H9 (cell line): ENCODE measurements around the gene TEAD1. TPM values are rescaled to one million over a fixed set of nuclear protein-coding genes. Genes with fewer than 3 reads are reported as not detected.

Source experiments
- DNase-seq: peaks from one replicate; pipeline ENCODE4 v3.0.0-alpha.2; 2017
- H2AFZ ChIP-seq: one replicate; pipeline ENCODE4 v1.6.1; 2013; ENCODE audit warnings: mild to moderate bottlenecking, low read length, control low read depth, moderate library complexity
- H2AK5ac ChIP-seq: 2 replicates; pipeline ENCODE4 v1.6.1; 2013; ENCODE audit warnings: low read length, control low read depth, mixed read lengths; ENCODE audit not compliant: insufficient read length
- H2BK120ac ChIP-seq: one replicate; pipeline ENCODE4 v1.6.1; 2013; ENCODE audit warnings: low read depth, mild to moderate bottlenecking, low read length, control low read depth, inconsistent platforms; ENCODE audit not compliant: poor library complexity, severe bottlenecking
- H2BK12ac ChIP-seq: 2 replicates; pipeline ENCODE4 v1.6.1; 2013; ENCODE audit warnings: low read length, control low read depth, mixed read lengths, low read depth; ENCODE audit not compliant: insufficient read length
- H2BK15ac ChIP-seq: 2 replicates; pipeline ENCODE4 v1.6.1; 2013; ENCODE audit warnings: low read depth, low read length, control low read depth
- H2BK20ac ChIP-seq: one replicate; pipeline ENCODE4 v1.6.1; 2013; ENCODE audit warnings: low read depth, mild to moderate bottlenecking, low read length, control low read depth, inconsistent platforms; ENCODE audit not compliant: poor library complexity, severe bottlenecking
- H2BK5ac ChIP-seq: 2 replicates; pipeline ENCODE4 v1.6.1; 2013; ENCODE audit warnings: low read length, control low read depth, mixed read lengths; ENCODE audit not compliant: insufficient read length
- H3K14ac ChIP-seq: 2 replicates; pipeline ENCODE4 v1.6.1; 2013; ENCODE audit warnings: low read length, control low read depth; ENCODE audit not compliant: insufficient read depth
- H3K18ac ChIP-seq: 2 replicates; pipeline ENCODE4 v1.6.1; 2013; ENCODE audit warnings: low read depth, mild to moderate bottlenecking, mixed read lengths, low read length, control low read depth; ENCODE audit not compliant: insufficient read length
- H3K23ac ChIP-seq: 2 replicates; pipeline ENCODE4 v1.6.1; 2013; ENCODE audit warnings: low read length, control low read depth, mixed read lengths, low read depth; ENCODE audit not compliant: insufficient read length
- H3K23me2 ChIP-seq: 2 replicates; pipeline ENCODE4 v1.6.1; 2013; ENCODE audit warnings: low read depth, mild to moderate bottlenecking, mixed read lengths, low read length, control low read depth; ENCODE audit not compliant: insufficient read length, poor library complexity, severe bottlenecking
- H3K27ac ChIP-seq: 2 replicates; pipeline ENCODE4 v1.5.1; 2013; ENCODE audit warnings: low read length, control low read depth, mixed read lengths, low read depth; ENCODE audit not compliant: insufficient read length
- H3K27me3 ChIP-seq: 2 replicates; pipeline ENCODE4 v1.6.1; 2013; ENCODE audit warnings: low read length, control low read depth, inconsistent platforms; ENCODE audit not compliant: insufficient read depth
- H3K4ac ChIP-seq: 2 replicates; pipeline ENCODE4 v1.6.1; 2013; ENCODE audit warnings: low read depth, mild to moderate bottlenecking, control low read depth, inconsistent platforms, low read length, moderate library complexity
- H3K4me1 ChIP-seq: 2 replicates; pipeline ENCODE4 v1.6.1; 2013; ENCODE audit warnings: low read length, control low read depth, inconsistent platforms; ENCODE audit not compliant: insufficient read depth
- H3K4me2 ChIP-seq: 2 replicates; pipeline ENCODE4 v1.6.1; 2013; ENCODE audit warnings: low read length, control low read depth, mixed read lengths; ENCODE audit not compliant: insufficient read length, insufficient read depth
- H3K56ac ChIP-seq: 2 replicates; pipeline ENCODE4 v1.6.1; 2013; ENCODE audit warnings: low read depth, mild to moderate bottlenecking, mixed read lengths, low read length, control low read depth; ENCODE audit not compliant: insufficient read length
- H3K79me1 ChIP-seq: 2 replicates; pipeline ENCODE4 v1.6.1; 2013; ENCODE audit warnings: low read depth, mild to moderate bottlenecking, moderate library complexity, low read length, control low read depth, inconsistent platforms; ENCODE audit not compliant: insufficient read depth, poor library complexity, severe bottlenecking
- H3K79me2 ChIP-seq: 2 replicates; pipeline ENCODE4 v1.6.1; 2013; ENCODE audit warnings: low read length, control low read depth, inconsistent platforms; ENCODE audit not compliant: insufficient read depth
- H3K9ac ChIP-seq: 2 replicates; pipeline ENCODE4 v1.6.1; 2013; ENCODE audit warnings: low read length, control low read depth, mixed read lengths; ENCODE audit not compliant: insufficient read length; ENCODE audit errors: extremely low read depth
- H3K9me3 ChIP-seq: one replicate; pipeline ENCODE4 v1.6.1; 2013; ENCODE audit warnings: low read depth, low read length, inconsistent platforms; ENCODE audit not compliant: control insufficient read depth
- H3T11ph ChIP-seq: one replicate; pipeline ENCODE4 v1.6.1; 2013; ENCODE audit warnings: mild to moderate bottlenecking, low read length, control low read depth, inconsistent platforms
- H4K20me1 ChIP-seq: one replicate; pipeline ENCODE4 v1.6.1; 2013; ENCODE audit not compliant: control insufficient read depth, insufficient read length, insufficient read depth
- H4K5ac ChIP-seq: 2 replicates; pipeline ENCODE4 v1.6.1; 2013; ENCODE audit warnings: low read depth, mild to moderate bottlenecking, mixed read lengths, low read length, control low read depth; ENCODE audit not compliant: insufficient read length
- H4K8ac ChIP-seq: replicated peaks from 2 replicates; pipeline ENCODE4 v1.6.1; 2013; ENCODE audit warnings: low read length, control low read depth, mixed read lengths, low read depth; ENCODE audit not compliant: insufficient read length
- H4K91ac ChIP-seq: 2 replicates; pipeline ENCODE4 v1.6.1; 2013; ENCODE audit warnings: low read depth, mild to moderate bottlenecking, moderate library complexity, mixed read lengths, low read length, control low read depth; ENCODE audit not compliant: insufficient read length
- H3K27ac Mint-ChIP-seq, 3 experiments: 2 replicates in 2 of 3; 3 replicates in 1 of 3; pipeline ENCODE4 v1.8.0; 2020 to 2021; ENCODE audit warnings: mixed read lengths in 3 of 3, mild to moderate bottlenecking in 1 of 3, moderate library complexity in 1 of 3
- H3K27me3 Mint-ChIP-seq: 2 replicates; pipeline ENCODE4 v1.8.0; 2021; ENCODE audit warnings: low read depth, mild to moderate bottlenecking, moderate library complexity, mixed read lengths
- H3K36me3 Mint-ChIP-seq, 3 experiments: 2 replicates in 2 of 3; 3 replicates in 1 of 3; pipeline ENCODE4 v1.8.0; 2020 to 2021; ENCODE audit warnings: low read depth in 3 of 3, mixed read lengths in 3 of 3; ENCODE audit not compliant: insufficient read depth in 1 of 3
- H3K4me1 Mint-ChIP-seq, 2 experiments: 2 replicates each; pipeline ENCODE4 v1.8.0; 2020; ENCODE audit warnings: mixed read lengths in 2 of 2
- H3K4me3 Mint-ChIP-seq, 2 experiments: 2 replicates in 1 of 2; 3 replicates in 1 of 2; pipeline ENCODE4 v1.8.0; 2020 to 2021; ENCODE audit warnings: mild to moderate bottlenecking in 2 of 2, mixed read lengths in 2 of 2, moderate library complexity in 1 of 2
- H3K9me3 Mint-ChIP-seq, 2 experiments: 2 replicates in 1 of 2; 3 replicates in 1 of 2; pipeline ENCODE4 v1.8.0; 2020; ENCODE audit warnings: mild to moderate bottlenecking in 2 of 2, mixed read lengths in 2 of 2, moderate library complexity in 1 of 2
- CTCF ChIP-seq: fragments of 200-600 bp; sonication (generic); conservative IDR thresholded peaks from 3 replicates; pipeline ENCODE4 v1.8.0; 2021; ENCODE audit warnings: antibody characterized with exemption, mild to moderate bottlenecking
- WGBS: extraction: QIAGEN DNeasy Blood & Tissue Kit; methylation state at CpG from one replicate; pipeline ENCODE4 v1.1.7; 2013; ENCODE audit warnings: missing lambda C conversion rate, low lambda C conversion rate, mixed read lengths; ENCODE audit not compliant: insufficient read length; ENCODE audit errors: extremely low coverage; 5-methylcytosine and 5-hydroxymethylcytosine counted together
- total RNA-seq: library from RNA; stranded (reverse); gene quantifications from 2 replicates; pipeline ENCODE4 v1.2.1, GENCODE V29; 2021

Gene TEAD1
- total RNA-seq, 1 experiment from 2014 or later, result 75.1 TPM

- Histone ChIP-seq H3K14ac (no peak overlapping the region), H2AFZ (no peak overlapping the region), H2BK20ac (no peak overlapping the region), H2BK120ac (no peak overlapping the region), H4K91ac (no peak overlapping the region), H3K23me2 (no peaks in the 10 kb centered on the region), H3K4me2 (no peak overlapping the region), H3K79me1 (peaks cover 8% of the 10 kb centered on the region), H4K20me1 (peaks cover 2% of the 10 kb centered on the region), H4K8ac (no peak overlapping the region), H3T11ph (no peak overlapping the region), H3K9ac (no peak overlapping the region), H2AK5ac (no peak overlapping the region), H3K27ac (no peak overlapping the region), H2BK5ac (no peak overlapping the region), H3K9me3 (no peaks in the 10 kb centered on the region), H3K18ac (no peak overlapping the region), H2BK15ac (no peak overlapping the region), H4K5ac (no peak overlapping the region), H3K79me2 (peaks cover 16% of the 10 kb centered on the region; the same call in 1 of the 2 replicates), H3K4ac (no peak overlapping the region), H3K23ac (no peak overlapping the region), H2BK12ac (no peak overlapping the region), H3K4me1 (peaks cover 16% of the 10 kb centered on the region; the same call in 1 of the 2 replicates), H3K56ac (no peak overlapping the region), H3K27me3 (no peaks in the 10 kb centered on the region)
- Mint-ChIP-seq H3K4me3 (no peak overlapping the region), H3K9me3 (no peaks in the 10 kb centered on the region), H3K36me3 (peaks cover 0 to 6% (median 4%) of the 10 kb centered on the region in 3 experiments; a peak in 4 of 7 replicates), H3K4me1 (peaks cover 37 to 39% of the 10 kb centered on the region in 2 experiments), H3K27me3 (no peaks in the 10 kb centered on the region), H3K27ac (no peak overlapping the region; a peak in 2 of 7 replicates)
- no peak for TF ChIP-seq CTCF
- WGBS, result no CpG with 5 or more reads among the region's 2 CpGs
- no peak for DNase-seq
These were observed 97.7 kb downstream of the TEAD1 start for GRCh38 chr11:12771875-12772274.
